Caco-2 (cell line): ENCODE measurements around the gene ZFP91. TPM values are rescaled to one million over a fixed set of nuclear protein-coding genes. Genes with fewer than 3 reads are reported as not detected.

Source experiments
- BruUV-seq: library from RNA; stranded (reverse); fragments of 400-500 nt; replicated peaks from 2 replicates; lab custom pipeline; 2021; lab: Mats Ljungman, UMichigan
- CTCF ChIA-PET: fragments of 300-600 bp; sonication (Branson Sonifier 250); formaldehyde crosslinking; loops from one replicate; lab custom pipeline; 2022; ENCODE audit warnings: antibody characterized with exemption; lab: Charles Lee
- POLR2A ChIA-PET: fragments of 300-600 bp; sonication (Branson Sonifier 250); formaldehyde crosslinking; loops from one replicate; lab custom pipeline; 2022; ENCODE audit warnings: antibody characterized with exemption; lab: Charles Lee
- DNase-seq, 2 experiments: peaks; one replicate each; pipeline versions ENCODE4 v3.0.0 to v3.0.0-alpha.2; 2020 to 2022
- H3K27me3 ChIP-seq: replicated peaks from 2 replicates; pipeline ENCODE4 v1.6.0; 2011; ENCODE audit warnings: low read length; ENCODE audit not compliant: control insufficient read depth, insufficient read depth
- H3K36me3 ChIP-seq: 2 replicates; pipeline ENCODE4 v1.5.1; 2011; ENCODE audit warnings: low read length; ENCODE audit not compliant: control insufficient read depth, insufficient read depth
- H3K4me1 ChIP-seq: fragments of 250-450 bp; sonication (Bioruptor Pico); 2 replicates; pipeline ENCODE4 v1.5.1; 2020; ENCODE audit warnings: mild to moderate bottlenecking
- H3K4me3 ChIP-seq: 2 replicates; pipeline ENCODE4 v1.5.1; 2011; ENCODE audit warnings: low read depth, mild to moderate bottlenecking, control low read depth, low read length
- H3K9me3 ChIP-seq: fragments of 250-450 bp; sonication (Bioruptor Pico); 2 replicates; pipeline ENCODE4 v1.5.1; 2020; ENCODE audit warnings: mild to moderate bottlenecking, moderate library complexity
- H3K27ac Mint-ChIP-seq: one replicate; pipeline ENCODE4 v1.8.0; 2022; ENCODE audit warnings: mixed read lengths; ENCODE audit not compliant: unreplicated experiment
- H3K27me3 Mint-ChIP-seq: one replicate; pipeline ENCODE4 v1.8.0; 2022; ENCODE audit warnings: mixed read lengths; ENCODE audit not compliant: insufficient read depth, unreplicated experiment
- H3K36me3 Mint-ChIP-seq: one replicate; pipeline ENCODE4 v1.8.0; 2022; ENCODE audit warnings: mild to moderate bottlenecking, mixed read lengths; ENCODE audit not compliant: insufficient read depth, unreplicated experiment
- H3K4me1 Mint-ChIP-seq: one replicate; pipeline ENCODE4 v1.8.0; 2022; ENCODE audit warnings: low read depth, mixed read lengths; ENCODE audit not compliant: unreplicated experiment
- H3K4me3 Mint-ChIP-seq: one replicate; pipeline ENCODE4 v1.8.0; 2022; ENCODE audit warnings: mild to moderate bottlenecking, moderate library complexity, mixed read lengths; ENCODE audit not compliant: unreplicated experiment
- H3K9me3 Mint-ChIP-seq: one replicate; pipeline ENCODE4 v1.8.0; 2022; ENCODE audit warnings: mixed read lengths; ENCODE audit not compliant: unreplicated experiment
- CTCF ChIP-seq, 2 experiments: fragments of 200-600 bp in 1 of 2; IDR thresholded peaks; 1 replicate in 1 of 2; 2 replicates in 1 of 2; pipeline versions ENCODE4 v1.5.1 to v1.8.0; 2011 to 2022; ENCODE audit warnings: antibody characterized with exemption in 1 of 2, control low read depth in 1 of 2, inconsistent platforms in 1 of 2, low read depth in 1 of 2, low read length in 1 of 2, mild to moderate bottlenecking in 1 of 2, moderate library complexity in 1 of 2; ENCODE audit not compliant: insufficient read depth in 1 of 2, severe bottlenecking in 1 of 2, unreplicated experiment in 1 of 2
- intact Hi-C: fragments of 100-400 bp; cut with micrococcal nuclease; formaldehyde crosslinking; loops from one replicate; pipeline ENCODE4 v1.10.0; 2022; ENCODE audit not compliant: unreplicated experiment
- total RNA-seq: library from RNA; stranded (reverse); gene quantifications from 2 replicates; pipeline ENCODE4 v1.2.3, GENCODE V29; 2022

The ZFP91 gene
- total RNA-seq, 1 experiment from 2014 or later: 40.6 TPM

- Histone ChIP-seq H3K4me1 (peaks cover 7% of the 10 kb centered on the region; the same call in 1 of the 2 replicates), H3K9me3 (no peaks in the 10 kb centered on the region), H3K4me3 (no peak overlapping the region), H3K27me3 (no peaks in the 10 kb centered on the region), H3K36me3 (no peaks in the 10 kb centered on the region)
- no peak for TF ChIP-seq CTCF (IDR thresholded peaks at IDR 0.05; ENCODE audit: insufficient read depth in 1 of 2, low read depth in 1 of 2, low read length in 1 of 2, severe bottlenecking in 1 of 2, unreplicated experiment in 1 of 2)
- Mint-ChIP-seq H3K27ac (no peak overlapping the region), H3K4me1 (peaks cover 24% of the 10 kb centered on the region), H3K9me3 (no peaks in the 10 kb centered on the region), H3K4me3 (no peak overlapping the region), H3K27me3 (no peaks in the 10 kb centered on the region), H3K36me3 (peaks cover 35% of the 10 kb centered on the region)
- CTCF ChIA-PET: no interaction called here
- intact Hi-C loops: no loop called here
- POLR2A ChIA-PET: interaction anchor here (0.7 kb wide), 1 partner anchor 1031 kb away, joined by 5 read pairs; no protein-coding TSS in a partner anchor
- DNase-seq: no peak
- BruUV-seq: no TSS peak
Measured at GRCh38 chr11:58596621-58597020, 17.8 kb downstream of the ZFP91 start.

- H3K36me3 Mint-ChIP-seq: peaks cover 27% of the 10 kb centered on the region
- H3K36me3 ChIP-seq: no peaks in the 10 kb centered on the region
- H3K9me3 Mint-ChIP-seq: no peaks in the 10 kb centered on the region
- DNase-seq: no peak
- no peaks in the 10 kb centered on the region for H3K9me3 ChIP-seq
- intact Hi-C loops: no loop called here
- POLR2A ChIA-PET: no interaction called here
- no TSS peak for BruUV-seq
- no peak overlapping the region for H3K4me3 ChIP-seq
- H3K4me1 Mint-ChIP-seq: peaks cover 19% of the 10 kb centered on the region
- no peak overlapping the region for H3K4me3 Mint-ChIP-seq
- no peaks in the 10 kb centered on the region for H3K27me3 ChIP-seq
- CTCF ChIA-PET: interaction anchor here (0.9 kb wide), 1 partner anchor 9 kb away, joined by 3 read pairs; no protein-coding TSS in a partner anchor
- no peaks in the 10 kb centered on the region for H3K27me3 Mint-ChIP-seq
- no peak overlapping the region for H3K27ac Mint-ChIP-seq
- no peak for TF ChIP-seq CTCF (IDR thresholded peaks at IDR 0.05; ENCODE audit: insufficient read depth in 1 of 2, low read depth in 1 of 2, low read length in 1 of 2, severe bottlenecking in 1 of 2, unreplicated experiment in 1 of 2)
- peaks cover 7% of the 10 kb centered on the region; the same call in 1 of the 2 replicates for H3K4me1 ChIP-seq
Measured at GRCh38 chr11:58597486-58598144, 18.8 kb downstream of the ZFP91 start.

- TF ChIP-seq CTCF (IDR thresholded peaks at IDR 0.05; ENCODE audit: insufficient read depth in 1 of 2, low read depth in 1 of 2, low read length in 1 of 2, severe bottlenecking in 1 of 2, unreplicated experiment in 1 of 2): no peak
- Mint-ChIP-seq H3K4me3 (no peak overlapping the region), H3K27ac (no peak overlapping the region), H3K27me3 (no peaks in the 10 kb centered on the region), H3K36me3 (peaks cover 21% of the 10 kb centered on the region), H3K4me1 (peaks cover 35% of the 10 kb centered on the region), H3K9me3 (no peaks in the 10 kb centered on the region)
- H3K4me3 ChIP-seq: no peak overlapping the region
- no peaks in the 10 kb centered on the region for H3K36me3 ChIP-seq
- no TSS peak for BruUV-seq
- no peaks in the 10 kb centered on the region for H3K27me3 ChIP-seq
- peaks cover 19% of the 10 kb centered on the region for H3K4me1 ChIP-seq
- intact Hi-C loops: no loop called here
- H3K9me3 ChIP-seq: no peaks in the 10 kb centered on the region
- POLR2A ChIA-PET: no interaction called here
- DNase-seq: no peak
- CTCF ChIA-PET: no interaction called here
Measured at GRCh38 chr11:58600510-58600909, 21.6 kb downstream of the ZFP91 start.
